ENCODE measurements around the gene SLC34A2. TPM values are rescaled to one million over a fixed set of nuclear protein-coding genes. Genes with fewer than 3 reads are reported as not detected.

Gene SLC34A2
- total and polyA plus RNA-seq, 2 donors from 2014 or later, result 2.9 to 694 TPM

- Histone ChIP-seq H3K9ac (ENCODE audit: low read length in 3 of 3) (no peak overlapping the region), H3K27ac (ENCODE audit: low read depth in 2 of 2, low read length in 2 of 2) (no peak overlapping the region), H3K9me3 (ENCODE audit: control insufficient read depth in 2 of 3, insufficient read depth in 1 of 3, low read length in 3 of 3) (no peaks in the 10 kb centered on the region), H3K4me3 (ENCODE audit: low read length in 3 of 3) (no peak overlapping the region), H3K27me3 (ENCODE audit: control insufficient read depth, insufficient read depth, low read length) (no peaks in the 10 kb centered on the region), H3K36me3 (ENCODE audit: control insufficient read depth in 2 of 3, insufficient read depth in 3 of 3, low read length in 3 of 3) (no peaks in the 10 kb centered on the region), H3K4me1 (ENCODE audit: control insufficient read depth in 2 of 3, insufficient read depth in 2 of 3, low read depth in 1 of 3, low read length in 3 of 3) (no peaks in the 10 kb centered on the region)
- DNase-seq, result no peak
- TF ChIP-seq, protein P1, sequence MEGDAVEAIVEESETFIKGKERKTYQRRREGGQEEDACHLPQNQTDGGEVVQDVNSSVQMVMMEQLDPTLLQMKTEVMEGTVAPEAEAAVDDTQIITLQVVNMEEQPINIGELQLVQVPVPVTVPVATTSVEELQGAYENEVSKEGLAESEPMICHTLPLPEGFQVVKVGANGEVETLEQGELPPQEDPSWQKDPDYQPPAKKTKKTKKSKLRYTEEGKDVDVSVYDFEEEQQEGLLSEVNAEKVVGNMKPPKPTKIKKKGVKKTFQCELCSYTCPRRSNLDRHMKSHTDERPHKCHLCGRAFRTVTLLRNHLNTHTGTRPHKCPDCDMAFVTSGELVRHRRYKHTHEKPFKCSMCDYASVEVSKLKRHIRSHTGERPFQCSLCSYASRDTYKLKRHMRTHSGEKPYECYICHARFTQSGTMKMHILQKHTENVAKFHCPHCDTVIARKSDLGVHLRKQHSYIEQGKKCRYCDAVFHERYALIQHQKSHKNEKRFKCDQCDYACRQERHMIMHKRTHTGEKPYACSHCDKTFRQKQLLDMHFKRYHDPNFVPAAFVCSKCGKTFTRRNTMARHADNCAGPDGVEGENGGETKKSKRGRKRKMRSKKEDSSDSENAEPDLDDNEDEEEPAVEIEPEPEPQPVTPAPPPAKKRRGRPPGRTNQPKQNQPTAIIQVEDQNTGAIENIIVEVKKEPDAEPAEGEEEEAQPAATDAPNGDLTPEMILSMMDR (IDR thresholded peaks at IDR 0.05; ENCODE audit: borderline replicate concordance, extremely low read depth, insufficient read depth), result no peak
- FAIRE-seq, result no peak
- intact Hi-C loops (cut with DNase I), result no loop called here
Observed at GRCh38 chr4:25713812-25714211, 58.2 kb downstream of the SLC34A2 start.

DNA sequence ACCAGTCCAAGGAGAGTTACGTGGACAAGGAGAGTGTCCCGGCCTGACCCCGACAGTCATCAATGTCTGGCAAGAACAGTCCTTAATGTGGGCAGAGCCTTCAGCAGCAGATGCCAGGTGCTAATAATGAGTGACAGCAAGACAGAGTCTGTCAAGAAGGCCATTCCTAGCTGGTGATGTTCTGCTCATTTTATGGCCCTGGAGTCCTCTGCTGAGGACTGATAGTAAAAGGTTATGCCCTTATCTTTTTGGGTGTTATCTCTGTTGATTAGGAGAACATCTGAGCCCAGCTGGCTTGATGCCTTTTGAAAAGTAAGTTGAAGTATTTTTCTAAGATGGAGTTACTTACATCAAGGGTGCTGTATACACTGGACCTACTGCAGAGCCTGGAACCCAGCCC lies 67.3 kb downstream of the SLC34A2 start:
- Histone ChIP-seq H3K27me3 (ENCODE audit: control insufficient read depth, insufficient read depth, low read length) (no peaks in the 10 kb centered on the region), H3K9ac (ENCODE audit: low read length in 3 of 3) (no peak overlapping the region), H3K4me3 (ENCODE audit: low read length in 3 of 3) (no peak overlapping the region), H3K4me1 (ENCODE audit: control insufficient read depth in 2 of 3, insufficient read depth in 2 of 3, low read depth in 1 of 3, low read length in 3 of 3) (no peaks in the 10 kb centered on the region), H3K36me3 (ENCODE audit: control insufficient read depth in 2 of 3, insufficient read depth in 3 of 3, low read length in 3 of 3) (no peaks in the 10 kb centered on the region), H3K9me3 (ENCODE audit: control insufficient read depth in 2 of 3, insufficient read depth in 1 of 3, low read length in 3 of 3) (no peaks in the 10 kb centered on the region), H3K27ac (ENCODE audit: low read depth in 2 of 2, low read length in 2 of 2) (no peak overlapping the region)
- DNase-seq (no peak), FAIRE-seq (no peak)
- TF ChIP-seq, protein P1 (IDR thresholded peaks at IDR 0.05; ENCODE audit: borderline replicate concordance, extremely low read depth, insufficient read depth), result no peak
- intact Hi-C loops (cut with DNase I), result no loop called here

GRCh38 chr4:25723409-25723808 lies 67.8 kb downstream of the SLC34A2 start:
- no peaks in the 10 kb centered on the region for H3K27me3 ChIP-seq (ENCODE audit: control insufficient read depth, insufficient read depth, low read length)
- DNase-seq, result no peak
- no peak overlapping the region for H3K4me3 ChIP-seq (ENCODE audit: low read length in 3 of 3)
- no peak overlapping the region for H3K9ac ChIP-seq (ENCODE audit: low read length in 3 of 3)
- TF ChIP-seq, protein P1 (IDR thresholded peaks at IDR 0.05; ENCODE audit: borderline replicate concordance, extremely low read depth, insufficient read depth), result no peak
- no peak for FAIRE-seq
- no peak overlapping the region for H3K27ac ChIP-seq (ENCODE audit: low read depth in 2 of 2, low read length in 2 of 2)
- H3K9me3 ChIP-seq (ENCODE audit: control insufficient read depth in 2 of 3, insufficient read depth in 1 of 3, low read length in 3 of 3), result no peaks in the 10 kb centered on the region
- no peaks in the 10 kb centered on the region for H3K36me3 ChIP-seq (ENCODE audit: control insufficient read depth in 2 of 3, insufficient read depth in 3 of 3, low read length in 3 of 3)
- intact Hi-C loops (cut with DNase I), result no loop called here
- H3K4me1 ChIP-seq (ENCODE audit: control insufficient read depth in 2 of 3, insufficient read depth in 2 of 3, low read depth in 1 of 3, low read length in 3 of 3), result no peaks in the 10 kb centered on the region

- H3K36me3 ChIP-seq (ENCODE audit: control insufficient read depth in 2 of 3, insufficient read depth in 3 of 3, low read length in 3 of 3), result no peaks in the 10 kb centered on the region
- TF ChIP-seq, protein P1 (IDR thresholded peaks at IDR 0.05; ENCODE audit: borderline replicate concordance, extremely low read depth, insufficient read depth), result no peak
- no peaks in the 10 kb centered on the region for H3K9me3 ChIP-seq (ENCODE audit: control insufficient read depth in 2 of 3, insufficient read depth in 1 of 3, low read length in 3 of 3)
- DNase-seq (no peak), FAIRE-seq (no peak)
- H3K27me3 ChIP-seq (ENCODE audit: control insufficient read depth, insufficient read depth, low read length), result no peaks in the 10 kb centered on the region
- H3K4me1 ChIP-seq (ENCODE audit: control insufficient read depth in 2 of 3, insufficient read depth in 2 of 3, low read depth in 1 of 3, low read length in 3 of 3), result no peaks in the 10 kb centered on the region
- H3K27ac ChIP-seq (ENCODE audit: low read depth in 2 of 2, low read length in 2 of 2), result no peak overlapping the region
- intact Hi-C loops (cut with DNase I), result no loop called here
- no peak overlapping the region for H3K4me3 ChIP-seq (ENCODE audit: low read length in 3 of 3)
- no peak overlapping the region for H3K9ac ChIP-seq (ENCODE audit: low read length in 3 of 3)
Observed at GRCh38 chr4:25725870-25726269, 70.2 kb downstream of the SLC34A2 start.

Measured in kidney (tissue), 14 donors.